Measurements from ENCODE around the gene LACTB. TPM values are rescaled to one million over a fixed set of nuclear protein-coding genes. Genes with fewer than 3 reads are reported as not detected.

LACTB gene
- total RNA-seq, 2 donors from 2014 or later = 9.1 to 15.4 TPM

DNA sequence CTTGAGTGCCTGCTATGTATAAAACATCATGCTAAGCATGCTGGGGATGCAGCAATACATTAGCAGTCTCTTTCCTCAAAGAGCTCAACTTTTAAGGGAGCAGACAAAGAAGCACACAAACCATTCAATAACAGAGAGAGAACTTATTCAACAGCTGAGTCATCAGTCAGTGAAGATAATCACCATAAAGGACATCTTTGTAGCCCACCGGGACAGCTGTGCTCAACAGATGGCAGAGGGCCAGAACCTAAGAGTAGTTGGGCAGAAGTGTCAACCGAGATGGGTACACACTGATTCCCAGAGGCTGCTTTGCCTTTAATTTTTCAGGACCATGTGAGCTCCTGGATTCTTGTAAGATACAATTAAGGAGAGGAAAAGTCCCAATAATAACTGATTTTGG is 63.5 kb downstream of the LACTB start:
- Histone ChIP-seq H3K4me3 (no peak overlapping the region), H3K27me3 (replicated peaks; ENCODE audit: insufficient read depth) (no peaks in the 10 kb centered on the region), H3K36me3 (no peaks in the 10 kb centered on the region), H3K27ac (no peak overlapping the region), H3K9me3 (no peaks in the 10 kb centered on the region), H3K4me1 (replicated peaks) (no peaks in the 10 kb centered on the region)
- DNase-seq (ENCODE audit: low spot score) = no peak
- WGBS = 31% methylated on average over 2 of the region's 2 CpGs
- TF ChIP-seq POLR2A (IDR thresholded peaks at IDR 0.05) (no peak), POLR2AphosphoS5 (IDR thresholded peaks at IDR 0.05) (no peak)
- intact Hi-C loops (cut with DNase I) = no loop called here

DNA sequence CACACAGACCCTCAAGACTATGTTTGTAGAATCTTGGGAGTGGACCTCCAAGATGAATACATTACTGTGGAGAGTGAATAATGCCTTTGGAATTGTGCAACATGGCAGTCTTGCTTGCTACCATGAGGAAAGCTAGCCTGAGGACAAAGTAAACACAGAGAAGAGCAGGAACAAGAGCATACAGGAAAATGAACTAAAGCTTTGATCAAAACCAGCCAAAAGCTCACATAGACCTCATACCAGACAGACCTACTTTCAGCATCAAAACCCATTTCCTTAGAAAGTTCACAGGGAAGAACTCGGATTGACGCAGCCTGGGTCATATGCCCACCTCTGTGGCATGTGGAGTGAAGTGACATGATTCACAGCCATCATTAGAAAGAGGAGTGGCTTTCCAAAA is 64.4 kb downstream of the LACTB start:
- Histone ChIP-seq H3K36me3 (no peaks in the 10 kb centered on the region), H3K9me3 (no peaks in the 10 kb centered on the region), H3K27ac (no peak overlapping the region), H3K27me3 (replicated peaks; ENCODE audit: insufficient read depth) (no peaks in the 10 kb centered on the region), H3K4me3 (no peak overlapping the region), H3K4me1 (replicated peaks) (no peaks in the 10 kb centered on the region)
- DNase-seq (ENCODE audit: low spot score) = no peak
- TF ChIP-seq, protein P1, sequence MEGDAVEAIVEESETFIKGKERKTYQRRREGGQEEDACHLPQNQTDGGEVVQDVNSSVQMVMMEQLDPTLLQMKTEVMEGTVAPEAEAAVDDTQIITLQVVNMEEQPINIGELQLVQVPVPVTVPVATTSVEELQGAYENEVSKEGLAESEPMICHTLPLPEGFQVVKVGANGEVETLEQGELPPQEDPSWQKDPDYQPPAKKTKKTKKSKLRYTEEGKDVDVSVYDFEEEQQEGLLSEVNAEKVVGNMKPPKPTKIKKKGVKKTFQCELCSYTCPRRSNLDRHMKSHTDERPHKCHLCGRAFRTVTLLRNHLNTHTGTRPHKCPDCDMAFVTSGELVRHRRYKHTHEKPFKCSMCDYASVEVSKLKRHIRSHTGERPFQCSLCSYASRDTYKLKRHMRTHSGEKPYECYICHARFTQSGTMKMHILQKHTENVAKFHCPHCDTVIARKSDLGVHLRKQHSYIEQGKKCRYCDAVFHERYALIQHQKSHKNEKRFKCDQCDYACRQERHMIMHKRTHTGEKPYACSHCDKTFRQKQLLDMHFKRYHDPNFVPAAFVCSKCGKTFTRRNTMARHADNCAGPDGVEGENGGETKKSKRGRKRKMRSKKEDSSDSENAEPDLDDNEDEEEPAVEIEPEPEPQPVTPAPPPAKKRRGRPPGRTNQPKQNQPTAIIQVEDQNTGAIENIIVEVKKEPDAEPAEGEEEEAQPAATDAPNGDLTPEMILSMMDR (IDR thresholded peaks at IDR 0.05) = no peak
- TF ChIP-seq POLR2AphosphoS5 (IDR thresholded peaks at IDR 0.05) (no peak), POLR2A (IDR thresholded peaks at IDR 0.05) (no peak)
- 34% methylated on average over 2 of the region's 2 CpGs for WGBS
- intact Hi-C loops (cut with DNase I) = no loop called here

DNA sequence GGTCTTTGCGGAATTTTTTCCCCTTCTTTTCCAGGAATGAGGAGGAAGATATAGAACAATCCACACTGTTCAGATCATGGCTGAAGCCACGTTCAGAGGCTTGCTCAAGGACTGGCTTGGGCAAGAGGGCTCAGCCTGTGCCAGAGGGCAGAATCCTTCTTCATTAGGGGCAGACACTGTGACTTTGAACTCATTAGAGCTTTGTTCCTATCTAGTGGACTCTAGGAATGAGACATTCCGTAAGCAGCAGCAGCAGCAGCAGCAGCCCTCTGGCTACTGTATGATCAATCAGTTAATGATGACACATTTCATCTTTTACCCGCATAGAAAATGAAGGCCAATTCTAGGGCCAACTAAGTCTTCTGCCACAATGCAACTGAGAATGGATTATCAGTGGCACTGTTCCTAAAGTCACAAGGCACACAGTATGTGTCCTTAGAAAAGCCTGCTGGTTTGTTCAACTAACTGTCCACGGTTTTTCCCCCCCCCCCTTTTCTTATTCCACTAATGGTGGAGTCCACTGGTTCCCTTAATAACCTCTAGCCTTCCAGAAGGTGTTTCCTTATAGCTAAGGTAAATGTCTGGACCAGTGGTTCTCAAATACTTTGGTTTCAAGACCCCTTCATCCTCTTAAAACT is 66.0 kb downstream of the LACTB start:
- Histone ChIP-seq H3K4me3 (no peak overlapping the region), H3K9me3 (no peaks in the 10 kb centered on the region), H3K36me3 (no peaks in the 10 kb centered on the region), H3K27me3 (replicated peaks; ENCODE audit: insufficient read depth) (no peaks in the 10 kb centered on the region), H3K27ac (no peak overlapping the region), H3K4me1 (replicated peaks) (no peaks in the 10 kb centered on the region)
- no peak for TF ChIP-seq POLR2AphosphoS5 (IDR thresholded peaks at IDR 0.05)
- TF ChIP-seq POLR2A (IDR thresholded peaks at IDR 0.05) = no peak
- TF ChIP-seq, protein P1 (IDR thresholded peaks at IDR 0.05) = no peak
- 86% methylated on average over 5 of the region's 5 CpGs for WGBS
- DNase-seq (ENCODE audit: low spot score) = no peak
- intact Hi-C loops (cut with DNase I) = loop anchor here (2.0 kb wide), 1 partner anchor 89 kb away; the partner anchor contains the start of gene APH1B

DNA sequence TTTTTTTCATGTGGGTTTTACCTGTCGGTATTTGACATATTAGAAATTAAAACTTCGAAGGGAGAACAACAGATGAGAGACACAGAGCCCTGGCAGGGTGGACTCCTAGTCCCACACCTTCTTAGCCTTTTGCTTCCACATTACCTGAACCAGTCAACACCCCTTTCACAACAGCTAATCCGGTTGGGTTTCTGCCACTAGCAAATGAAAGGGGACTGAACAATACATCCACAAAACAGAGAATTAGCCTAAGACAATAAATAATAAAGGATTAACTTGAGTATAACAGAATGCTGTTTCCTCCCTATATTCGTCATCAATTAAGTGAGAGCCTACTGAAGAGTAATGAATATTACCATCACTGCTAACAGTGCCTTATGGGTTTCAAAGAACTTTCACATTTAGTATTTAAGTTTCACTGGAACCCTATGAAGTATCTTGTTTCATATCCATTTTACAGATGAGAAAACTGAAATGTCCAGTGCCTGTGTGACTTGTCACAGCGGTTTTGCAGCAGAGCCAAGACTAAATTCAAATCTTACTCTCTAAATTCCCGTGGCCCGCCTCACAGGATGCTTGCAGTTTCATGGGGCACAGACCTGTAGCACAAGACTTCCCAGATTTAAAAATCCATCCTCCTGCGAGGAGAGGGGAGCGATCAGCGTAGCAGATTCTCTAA is 66.7 kb downstream of the LACTB start:
- intact Hi-C loops (cut with DNase I) = loop anchor here (2.0 kb wide), 1 partner anchor 88 kb away; the partner anchor contains the start of gene APH1B
- WGBS = 38% methylated on average over 10 of the region's 10 CpGs
- Histone ChIP-seq H3K4me3 (peak overlapping the region; percentile 75 to 82), H3K27ac (peak overlapping the region; percentile 47 to 88), H3K36me3 (no peaks in the 10 kb centered on the region), H3K27me3 (replicated peaks; ENCODE audit: insufficient read depth) (no peaks in the 10 kb centered on the region), H3K4me1 (replicated peaks) (no peaks in the 10 kb centered on the region), H3K9me3 (no peaks in the 10 kb centered on the region)
- TF ChIP-seq, protein P1 (IDR thresholded peaks at IDR 0.05) = no peak
- DNase-seq (ENCODE audit: low spot score) = no peak

DNA sequence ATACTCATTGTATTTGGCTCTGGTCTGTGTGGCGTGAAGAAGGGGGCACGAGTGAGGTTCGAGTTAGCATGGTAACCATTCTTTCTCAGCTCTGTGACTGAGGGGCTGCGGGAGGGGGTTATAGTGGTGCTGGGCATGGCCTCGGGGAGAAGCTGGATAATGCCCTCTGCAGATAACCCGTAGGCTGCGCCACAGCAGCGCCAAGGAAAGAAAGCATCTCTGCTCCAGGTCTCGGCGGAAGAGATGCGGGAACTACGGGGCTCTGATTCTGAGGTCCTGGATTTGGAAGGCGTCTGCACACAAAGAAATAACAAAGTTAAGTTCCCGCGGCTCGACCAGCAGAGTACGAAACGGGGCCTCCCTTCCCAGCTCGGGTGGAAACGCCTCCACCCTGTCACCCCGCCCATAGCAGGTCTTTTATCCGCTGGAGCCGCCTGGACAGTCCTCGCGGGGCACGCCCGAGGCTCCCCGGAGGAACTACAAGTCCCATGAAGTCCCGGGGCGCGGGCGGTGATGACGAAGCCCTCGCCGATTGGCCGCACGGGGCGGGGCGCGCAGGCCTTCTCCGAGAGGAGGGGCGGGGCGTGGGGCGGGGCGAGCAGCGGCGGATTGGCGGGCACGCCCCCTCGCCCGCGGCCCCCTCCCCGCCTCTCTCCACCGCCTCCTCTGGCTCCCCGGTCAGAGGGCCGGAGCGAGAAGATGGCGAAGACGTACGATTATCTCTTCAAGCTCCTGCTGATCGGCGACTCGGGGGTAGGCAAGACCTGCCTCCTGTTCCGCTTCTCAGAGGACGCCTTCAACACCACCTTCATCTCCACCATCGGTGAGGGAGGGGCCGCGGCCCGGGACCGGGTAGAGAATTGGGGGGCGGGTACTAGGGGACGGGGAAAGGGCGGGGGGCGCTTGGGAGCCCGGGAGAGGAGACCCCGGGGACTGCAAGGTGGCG is 67.5 kb downstream of the LACTB start, which contains the start of gene RAB8B:
Gene RAB8B (plus strand): TSS at position 681 of the 946 bp plus-strand sequence. CDS start 19 bp downstream, at position 700.
- H3K27ac ChIP-seq = peak within 1 kb of the TSS; percentile 87 to 88
- no peaks in the 10 kb centered on the region for H3K36me3 ChIP-seq
- intact Hi-C loops (cut with DNase I) = loop anchor here (2.0 kb wide), 1 partner anchor 88 kb away; the partner anchor contains the start of gene APH1B
- TF ChIP-seq, protein P1 (IDR thresholded peaks at IDR 0.05) = peak in 3 of 4 experiments; percentile 24 to 27 (median 24)
- TF ChIP-seq POLR2AphosphoS5 (IDR thresholded peaks at IDR 0.05) (peak; percentile 83), POLR2A (IDR thresholded peaks at IDR 0.05) (peak; percentile 66)
- DNase-seq (ENCODE audit: low spot score) = peak; percentile 97
- no peaks in the 10 kb centered on the region for H3K27me3 ChIP-seq (replicated peaks; ENCODE audit: insufficient read depth)
- H3K9me3 ChIP-seq = no peaks in the 10 kb centered on the region
- no peaks in the 10 kb centered on the region for H3K4me1 ChIP-seq (replicated peaks)
- WGBS = under 1% methylated on average over 63 of the region's 77 CpGs
- H3K4me3 ChIP-seq = peak within 1 kb of the TSS; percentile 75 to 82

Data from prostate gland (tissue), 2 donors.